Upper lobe of left lung (tissue), 6 donors: ENCODE data around the gene ACAA2. TPM values are rescaled to one million over a fixed set of nuclear protein-coding genes. Genes with fewer than 3 reads are reported as not detected.
"Not testable (repeated sequence)": the region's sequence is repeated elsewhere in the genome, so short reads cannot be mapped to it uniquely, and the experiment has no call there.

Source experiments
- ATAC-seq, 2 donors: fragments of 200-7000 bp; cut with Tn5 transposase; one replicate each; pipeline ENCODE4 v1.9.1; 2022; ENCODE audit warnings: mild to moderate bottlenecking in 2 of 2, moderate library complexity in 2 of 2; ENCODE audit not compliant: low FRiP score in 2 of 2
- DNase-seq, 2 donors: peaks; one replicate each; pipeline ENCODE4 v3.0.0-alpha.2; 2019 to 2020
- H3K27ac ChIP-seq, 4 donors: fragments of 200-600 bp; sonication (generic); one replicate each; pipeline ENCODE4 v1.5.1; 2016 to 2019
- H3K27me3 ChIP-seq, 4 donors: fragments of 200-600 bp; sonication (generic); one replicate each; pipeline ENCODE4 v1.5.1; 2017 to 2019
- H3K36me3 ChIP-seq, 4 donors: fragments of 200-600 bp; sonication (generic); one replicate each; pipeline ENCODE4 v1.5.1; 2016 to 2019
- H3K4me1 ChIP-seq, 4 donors: fragments of 200-600 bp; sonication (generic); one replicate each; pipeline ENCODE4 v1.5.1; 2018 to 2019
- H3K4me3 ChIP-seq, 4 donors: fragments of 200-600 bp; sonication (generic); one replicate each; pipeline ENCODE4 v1.5.1; 2017 to 2019; ENCODE audit warnings: mild to moderate bottlenecking in 2 of 4, moderate library complexity in 1 of 4
- H3K9me3 ChIP-seq, 4 donors: fragments of 200-600 bp; sonication (generic); one replicate each; pipeline ENCODE4 v1.5.1; 2018 to 2019
- CTCF ChIP-seq, 6 experiments: fragments of 450-650 bp in 4 of 6; fragments of 200-600 bp in 2 of 6; sonication (generic) in 2 of 6; IDR thresholded peaks; one replicate each; pipeline ENCODE4 v1.5.1; 2016 to 2019; ENCODE audit warnings: antibody characterized with exemption in 6 of 6
- EP300 ChIP-seq, 4 donors: sonication (generic); formaldehyde crosslinking; IDR thresholded peaks; one replicate each; pipeline ENCODE4 v1.5.1; 2017; ENCODE audit warnings: antibody characterized with exemption in 4 of 4, control low read depth in 2 of 4
- POLR2A ChIP-seq, 4 donors: fragments of 450-650 bp; IDR thresholded peaks; one replicate each; pipeline ENCODE4 v1.5.1; 2016 to 2017; ENCODE audit warnings: antibody characterized with exemption in 4 of 4, mild to moderate bottlenecking in 2 of 4
- POLR2AphosphoS5 ChIP-seq, 2 donors: sonication (generic); formaldehyde crosslinking; IDR thresholded peaks; one replicate each; pipeline ENCODE4 v1.5.1; 2017; ENCODE audit warnings: antibody characterized with exemption in 2 of 2
- WGBS, 2 donors: methylation state at CpG; one replicate each; pipeline ENCODE4 v1.1.5; 2017 to 2018; 5-methylcytosine and 5-hydroxymethylcytosine counted together
- total RNA-seq, 6 donors: library from RNA; depleted of rRNA in 4 of 6; stranded (reverse); fragments of >200 nt in 4 of 6; gene quantifications; one replicate each; pipeline versions ENCODE4 v1.1.0 to v1.2.1, GENCODE V29; 2016 to 2021
- donor health status: DM: no; HTN: no; CAD: no; lungs with moderate emphysema.
- donor health status: DM: no; HTN: yes; CAD: no; lungs with severe emphysema.

Gene ACAA2
- total RNA-seq, 6 donors from 2014 or later, result 23.7 to 93.9 (median 69.8) TPM

DNA sequence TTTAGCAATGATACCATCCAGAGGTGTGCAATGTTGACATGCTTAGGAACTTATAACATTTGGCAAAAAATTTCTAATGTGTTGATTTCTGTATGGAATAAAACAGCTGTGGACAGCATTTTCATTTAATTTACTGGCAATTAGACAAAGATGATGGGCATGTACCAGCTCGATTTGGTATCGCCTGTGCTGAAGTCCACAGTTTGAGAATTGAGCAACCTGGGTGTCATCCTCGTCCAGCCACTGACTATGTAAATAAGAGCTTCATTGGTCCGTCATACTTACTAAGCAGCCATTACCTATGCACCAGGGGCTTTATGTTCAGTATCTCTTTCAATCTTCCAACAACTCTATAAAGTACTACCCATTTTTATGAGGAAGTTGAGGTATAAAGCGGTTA lies 24.6 kb upstream of the ACAA2 start:
- TF ChIP-seq POLR2A (IDR thresholded peaks at IDR 0.05) (no peak), EP300 (IDR thresholded peaks at IDR 0.05) (no peak), CTCF (IDR thresholded peaks at IDR 0.05) (no peak), POLR2AphosphoS5 (IDR thresholded peaks at IDR 0.05) (no peak)
- WGBS, 2 donors, result 89 to 91% methylated on average over 5 of the region's 5 CpGs
- Histone ChIP-seq H3K36me3 (peaks cover 0 to 2% (median 0%) of the 10 kb centered on the region in 4 donors), H3K4me3 (no peak overlapping the region), H3K9me3 (no peaks in the 10 kb centered on the region), H3K4me1 (no peaks in the 10 kb centered on the region), H3K27me3 (no peaks in the 10 kb centered on the region), H3K27ac (no peak overlapping the region)
- ATAC-seq (no peak), DNase-seq (no peak)

- DNase-seq, H3K9me3 ChIP-seq, H3K36me3 ChIP-seq, H3K4me1 ChIP-seq, H3K27me3 ChIP-seq, H3K4me3 ChIP-seq, H3K27ac ChIP-seq, ATAC-seq: not testable (repeated sequence)
- 86 to 93% methylated on average over 6 to 9 of the region's 9 CpGs for WGBS, 2 donors
These were observed 24.0 kb upstream of the ACAA2 start for GRCh38 chr18:49837316-49837835.

GRCh38 chr18:49835405-49835804 lies 22.1 kb upstream of the ACAA2 start:
- H3K36me3 ChIP-seq, result peaks cover 0 to under 1% (median 0%) of the 10 kb centered on the region in 4 donors
- H3K9me3 ChIP-seq, result no peaks in the 10 kb centered on the region
- no peaks in the 10 kb centered on the region for H3K27me3 ChIP-seq
- no peaks in the 10 kb centered on the region for H3K4me1 ChIP-seq
- H3K4me3 ChIP-seq, result no peak overlapping the region
- 69 to 94% methylated on average over 2 of the region's 2 CpGs for WGBS, 2 donors
- H3K27ac ChIP-seq, result no peak overlapping the region
- no peak for ATAC-seq
- TF ChIP-seq CTCF (IDR thresholded peaks at IDR 0.05) (no peak), EP300 (IDR thresholded peaks at IDR 0.05) (no peak), POLR2A (IDR thresholded peaks at IDR 0.05) (no peak)
- no peak for DNase-seq

- 18 to 88% methylated on average over 3 of the region's 3 CpGs for WGBS, 2 donors
- TF ChIP-seq EP300 (IDR thresholded peaks at IDR 0.05) (no peak), POLR2AphosphoS5 (IDR thresholded peaks at IDR 0.05) (no peak), POLR2A (IDR thresholded peaks at IDR 0.05) (no peak), CTCF (IDR thresholded peaks at IDR 0.05) (no peak)
- H3K27ac ChIP-seq, result no peak overlapping the region
- H3K27me3 ChIP-seq, result no peaks in the 10 kb centered on the region
- DNase-seq (no peak), ATAC-seq (no peak)
- H3K4me1 ChIP-seq, result no peaks in the 10 kb centered on the region
- H3K36me3 ChIP-seq, result no peaks in the 10 kb centered on the region
- H3K9me3 ChIP-seq, result no peaks in the 10 kb centered on the region
- no peak overlapping the region for H3K4me3 ChIP-seq
These were observed 20.9 kb upstream of the ACAA2 start for GRCh38 chr18:49834258-49834657.

DNA sequence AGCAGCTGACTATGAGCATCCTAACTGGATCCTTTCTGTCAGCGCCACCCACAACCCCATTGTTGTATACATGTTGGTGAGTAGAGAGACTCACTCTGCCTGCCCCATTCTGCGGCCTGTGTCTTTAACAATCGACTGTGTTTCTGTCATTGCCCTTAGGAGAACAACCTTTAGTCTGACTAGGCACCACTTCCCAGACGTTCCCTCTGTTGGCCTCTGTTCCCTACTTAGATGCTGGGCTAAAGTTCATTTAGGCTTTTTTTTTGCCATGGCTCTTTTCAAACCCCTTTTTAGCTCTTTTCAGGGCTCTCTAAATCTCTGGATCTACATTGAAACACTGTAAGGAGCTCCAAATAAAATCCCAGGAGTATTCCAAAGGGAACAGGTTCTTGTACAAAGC lies 20.5 kb upstream of the ACAA2 start:
- Histone ChIP-seq H3K4me1 (no peaks in the 10 kb centered on the region), H3K9me3 (no peaks in the 10 kb centered on the region), H3K27me3 (no peaks in the 10 kb centered on the region), H3K36me3 (no peaks in the 10 kb centered on the region), H3K4me3 (no peak overlapping the region), H3K27ac (no peak overlapping the region)
- WGBS, 2 donors, result 88 to 89% methylated on average over 4 of the region's 4 CpGs
- TF ChIP-seq POLR2AphosphoS5 (IDR thresholded peaks at IDR 0.05) (no peak), POLR2A (IDR thresholded peaks at IDR 0.05) (no peak), EP300 (IDR thresholded peaks at IDR 0.05) (no peak), CTCF (IDR thresholded peaks at IDR 0.05) (no peak)
- ATAC-seq (no peak), DNase-seq (no peak)
